GM12891 (cell line): ENCODE data around the gene ADAMTS17.

Experiments
- POLR2A ChIP-seq: IDR thresholded peaks from 2 replicates; pipeline ENCODE4 v1.6.1; 2011; ENCODE audit warnings: low read depth, low read length, control low read depth
- POLR2AphosphoS5 ChIP-seq: IDR thresholded peaks from 2 replicates; pipeline ENCODE4 v1.6.1; 2011; ENCODE audit warnings: low read depth, low read length, control low read depth
- POU2F2 ChIP-seq: IDR thresholded peaks from 2 replicates; pipeline ENCODE4 v1.6.1; 2011; ENCODE audit warnings: low read depth, mild to moderate bottlenecking, control low read depth, low read length, moderate library complexity
- SPI1 ChIP-seq: IDR thresholded peaks from 2 replicates; pipeline ENCODE4 v1.6.1; 2011; ENCODE audit warnings: low read depth, low read length, control low read depth
- TAF1 ChIP-seq: IDR thresholded peaks from 2 replicates; pipeline ENCODE4 v1.6.1; 2011; ENCODE audit warnings: low read depth, low read length, control low read depth

DNA sequence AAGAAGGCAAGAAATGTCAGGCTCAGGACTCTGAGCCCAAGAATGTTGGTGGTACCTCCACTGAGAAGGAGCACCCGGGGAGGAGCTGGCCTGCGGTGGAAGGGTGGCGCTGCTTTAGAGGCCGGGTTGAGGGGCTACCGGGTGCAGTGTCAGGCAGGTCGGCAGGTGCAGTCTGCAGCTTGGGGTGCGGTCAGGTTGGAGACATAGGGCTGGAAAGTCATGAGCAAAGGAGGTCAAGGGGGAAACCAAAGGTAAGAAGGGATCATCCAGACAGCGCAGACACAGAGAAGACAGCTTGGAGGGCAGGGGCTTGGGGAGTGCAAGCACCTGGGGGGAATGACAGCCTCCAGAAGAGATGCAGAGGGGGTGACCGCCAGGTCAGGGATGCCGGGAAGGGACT lies 334.2 kb downstream of the ADAMTS17 start:
- no peak for TF ChIP-seq POLR2A
- TF ChIP-seq POLR2AphosphoS5 = no peak
- TF ChIP-seq TAF1 = no peak
- no peak for TF ChIP-seq SPI1
- TF ChIP-seq POU2F2 = no peak
